DND-41 (cell line): ENCODE measurements around the gene ALKAL2.

Experiments
- ATAC-seq: fragments of 200-7000 bp; cut with Tn5 transposase; 3 replicates; pipeline ENCODE4 v1.9.1; 2021; ENCODE audit warnings: low read depth; ENCODE audit not compliant: insufficient read depth
- DNase-seq: peaks from one replicate; pipeline ENCODE4 v3.0.0-alpha.2; 2020
- H2AFZ ChIP-seq: 2 replicates; pipeline ENCODE4 v1.6.0; 2012; ENCODE audit warnings: low read depth, low read length
- H3K27ac ChIP-seq: 2 replicates; pipeline ENCODE4 v1.5.1; 2012; ENCODE audit warnings: low read length, inconsistent platforms
- H3K27me3 ChIP-seq: fragments of 200-600 bp; sonication (generic); 2 replicates; pipeline ENCODE4 v1.6.0; 2012; ENCODE audit warnings: low read length, mild to moderate bottlenecking, inconsistent platforms; ENCODE audit not compliant: insufficient read depth, poor library complexity
- H3K36me3 ChIP-seq: 2 replicates; pipeline ENCODE4 v1.5.1; 2012; ENCODE audit warnings: low read length, inconsistent platforms; ENCODE audit not compliant: insufficient read depth
- H3K4me1 ChIP-seq: 2 replicates; pipeline ENCODE4 v1.5.1; 2012; ENCODE audit warnings: mild to moderate bottlenecking, low read length; ENCODE audit not compliant: insufficient read depth
- H3K4me2 ChIP-seq: 2 replicates; pipeline ENCODE4 v1.6.0; 2012; ENCODE audit warnings: mild to moderate bottlenecking, moderate library complexity, low read length, inconsistent platforms; ENCODE audit not compliant: insufficient read depth
- H3K4me3 ChIP-seq, 2 experiments: fragments of 200-600 bp in 1 of 2; shearing (Covaris generic) in 1 of 2; 2 replicates each; pipeline ENCODE4 v1.5.1; 2012 to 2016; ENCODE audit warnings: inconsistent platforms in 2 of 2, low read length in 2 of 2, mild to moderate bottlenecking in 2 of 2, low read depth in 1 of 2, moderate library complexity in 1 of 2
- H3K79me2 ChIP-seq: 2 replicates; pipeline ENCODE4 v1.6.0; 2012; ENCODE audit warnings: low read length, inconsistent platforms; ENCODE audit not compliant: insufficient read depth
- H3K9ac ChIP-seq: 2 replicates; pipeline ENCODE4 v1.6.0; 2012; ENCODE audit warnings: low read depth, mild to moderate bottlenecking, inconsistent platforms, low read length, moderate library complexity
- H3K9me3 ChIP-seq: 2 replicates; pipeline ENCODE4 v1.5.1; 2012; ENCODE audit warnings: low read length, moderate library complexity, mild to moderate bottlenecking, inconsistent platforms; ENCODE audit not compliant: insufficient read depth, severe bottlenecking
- H4K20me1 ChIP-seq: 2 replicates; pipeline ENCODE4 v1.6.0; 2012; ENCODE audit warnings: low read length; ENCODE audit not compliant: insufficient read depth
- CTCF ChIP-seq: IDR thresholded peaks from 2 replicates; pipeline ENCODE4 v1.5.1; 2012; ENCODE audit warnings: borderline replicate concordance, low read length, moderate library complexity, mild to moderate bottlenecking; ENCODE audit not compliant: poor library complexity, severe bottlenecking; ENCODE audit errors: extremely low read depth
- EZH2 ChIP-seq: IDR thresholded peaks from 3 replicates; pipeline ENCODE4 v1.6.1; 2012; ENCODE audit warnings: borderline replicate concordance, low read depth, mild to moderate bottlenecking, moderate library complexity, low read length, inconsistent platforms; ENCODE audit not compliant: severe bottlenecking

ALKAL2 gene

GRCh38 chr2:256094-256493 lies 31.8 kb downstream of the ALKAL2 start:
- no peak overlapping the region for H3K9ac ChIP-seq
- H3K4me1 ChIP-seq, result no peaks in the 10 kb centered on the region
- ATAC-seq (no peak), DNase-seq (no peak)
- H3K36me3 ChIP-seq, result no peaks in the 10 kb centered on the region
- no peaks in the 10 kb centered on the region for H3K27me3 ChIP-seq
- H3K9me3 ChIP-seq, result peaks cover 2% of the 10 kb centered on the region
- H2AFZ ChIP-seq, result no peak overlapping the region
- TF ChIP-seq CTCF, result no peak
- no peak for TF ChIP-seq EZH2
- H3K4me2 ChIP-seq, result no peak overlapping the region
- no peaks in the 10 kb centered on the region for H4K20me1 ChIP-seq
- no peak overlapping the region for H3K27ac ChIP-seq
- H3K4me3 ChIP-seq, result no peak overlapping the region
- H3K79me2 ChIP-seq, result no peaks in the 10 kb centered on the region

GRCh38 chr2:255195-255594 lies 32.7 kb downstream of the ALKAL2 start:
- TF ChIP-seq EZH2, result no peak
- TF ChIP-seq CTCF, result no peak
- no peak for ATAC-seq
- no peaks in the 10 kb centered on the region for H4K20me1 ChIP-seq

GRCh38 chr2:254241-254640 lies 33.6 kb downstream of the ALKAL2 start:
- TF ChIP-seq CTCF (no peak), EZH2 (no peak)
- H2AFZ ChIP-seq, result no peak overlapping the region
- no peak overlapping the region for H3K9ac ChIP-seq
- no peaks in the 10 kb centered on the region for H3K27me3 ChIP-seq
- no peak overlapping the region for H3K27ac ChIP-seq
- H3K4me2 ChIP-seq, result no peak overlapping the region
- DNase-seq (no peak), ATAC-seq (no peak)
- H3K9me3 ChIP-seq, result peaks cover 2% of the 10 kb centered on the region
- H3K36me3 ChIP-seq, result no peaks in the 10 kb centered on the region
- H3K79me2 ChIP-seq, result no peaks in the 10 kb centered on the region
- no peaks in the 10 kb centered on the region for H3K4me1 ChIP-seq
- no peaks in the 10 kb centered on the region for H4K20me1 ChIP-seq
- no peak overlapping the region for H3K4me3 ChIP-seq

More at GRCh38 chr2:255195-255594, 32.7 kb downstream of the ALKAL2 start:
- H3K27me3 ChIP-seq, result no peaks in the 10 kb centered on the region
- no peak overlapping the region for H3K9ac ChIP-seq
- no peaks in the 10 kb centered on the region for H3K36me3 ChIP-seq
- no peak overlapping the region for H2AFZ ChIP-seq
- no peak for DNase-seq
- H3K4me2 ChIP-seq, result no peak overlapping the region
- H3K9me3 ChIP-seq, result peaks cover 2% of the 10 kb centered on the region
- H3K27ac ChIP-seq, result no peak overlapping the region
- no peak overlapping the region for H3K4me3 ChIP-seq
- H3K79me2 ChIP-seq, result no peaks in the 10 kb centered on the region
- no peaks in the 10 kb centered on the region for H3K4me1 ChIP-seq

GRCh38 chr2:253202-253638 lies 34.7 kb downstream of the ALKAL2 start:
- Histone ChIP-seq H3K9me3 (peaks cover 2% of the 10 kb centered on the region), H2AFZ (no peak overlapping the region), H3K36me3 (no peaks in the 10 kb centered on the region), H3K27ac (no peak overlapping the region), H4K20me1 (no peaks in the 10 kb centered on the region), H3K4me1 (no peaks in the 10 kb centered on the region), H3K4me3 (no peak overlapping the region), H3K27me3 (no peaks in the 10 kb centered on the region), H3K9ac (no peak overlapping the region), H3K79me2 (no peaks in the 10 kb centered on the region), H3K4me2 (no peak overlapping the region)
- no peak for TF ChIP-seq EZH2
- no peak for TF ChIP-seq CTCF
- ATAC-seq (no peak), DNase-seq (no peak)
